ENCODE results near the gene SLC6A2.
"Not testable (repeated sequence)": the region's sequence is repeated elsewhere in the genome, so short reads cannot be mapped to it uniquely, and the experiment has no call there.

- not testable (repeated sequence) for TF ChIP-seq CTCF, POLR2A, EP300 (IDR thresholded peaks at IDR 0.05)
Measured at GRCh38 chr16:55615670-55616069, 40.1 kb upstream of the SLC6A2 start.

Measured in suprapubic skin (tissue), 3 donors.